HCT116 (cell line): ENCODE measurements around the gene PPP3R1. TPM values are rescaled to one million over a fixed set of nuclear protein-coding genes. Genes with fewer than 3 reads are reported as not detected.

Experiments
- ATAC-seq: fragments of 200-7000 bp; cut with Tn5 transposase; 2 replicates; pipeline ENCODE4 v1.9.1; 2020; ENCODE audit warnings: mild to moderate bottlenecking, moderate library complexity
- BruUV-seq: library from RNA; stranded (reverse); fragments of 400-500 nt; replicated peaks from 2 replicates; lab custom pipeline; 2021; lab: Mats Ljungman, UMichigan
- CTCF ChIA-PET: fragments of 300-600 bp; sonication (Branson Sonifier 250); formaldehyde crosslinking; loops from one replicate; lab custom pipeline; 2021; ENCODE audit warnings: antibody characterized with exemption; lab: Charles Lee
- POLR2A ChIA-PET: fragments of 300-600, 350-600 bp; sonication (Branson Sonifier 250); formaldehyde crosslinking; loops from one replicate; lab custom pipeline; 2021; ENCODE audit warnings: antibody characterized with exemption; lab: Charles Lee
- RAD21 ChIA-PET, 2 experiments: fragments of 300-600 bp; sonication (Branson Sonifier 250); formaldehyde crosslinking; loops; one replicate each; lab custom pipeline; 2023; ENCODE audit warnings: low total read pairs in 2 of 2; ENCODE audit not compliant: uncharacterized antibody in 2 of 2, unreplicated experiment in 2 of 2, low non-redundant PET in 1 of 2; lab: Charles Lee
- DNase-seq: peaks from one replicate; pipeline ENCODE4 v3.0.0-alpha.2; 2010; ENCODE audit warnings: low read depth, low spot score
- H2AFZ ChIP-seq: fragments of 200-600 bp; shearing (Covaris generic), sonication (generic); 2 replicates; pipeline ENCODE4 v1.6.1; 2017; ENCODE audit warnings: low read depth, mixed run types, mixed read lengths, antibody characterized with exemption, low read length; ENCODE audit not compliant: poor library complexity, severe bottlenecking
- H3K27ac ChIP-seq: 2 replicates; pipeline ENCODE4 v1.5.1; 2012; ENCODE audit warnings: low read depth, low read length
- H3K27me3 ChIP-seq: fragments of 200-600 bp; sonication (generic); 2 replicates; pipeline ENCODE4 v1.6.1; 2016; ENCODE audit warnings: mixed run types, low read length, mixed read lengths; ENCODE audit not compliant: insufficient read depth
- H3K36me3 ChIP-seq, 2 experiments: fragments of 200-500 bp in 1 of 2; fragments of 200-600 bp in 1 of 2; sonication (Bioruptor generic) in 1 of 2; sonication (generic) in 1 of 2; 2 replicates each; pipeline versions ENCODE4 v1.5.1 to v1.6.1; 2014 to 2016; ENCODE audit warnings: low read length in 2 of 2, inconsistent platforms in 1 of 2, mixed read lengths in 1 of 2, mixed run types in 1 of 2; ENCODE audit not compliant: insufficient read depth in 2 of 2, control insufficient read depth in 1 of 2
- H3K4me1 ChIP-seq, 2 experiments: fragments of 200-600 bp in 1 of 2; sonication (generic) in 1 of 2; 2 replicates each; pipeline versions ENCODE4 v1.5.1 to v1.6.1; 2012 to 2017; ENCODE audit warnings: low read length in 2 of 2, inconsistent platforms in 1 of 2, mild to moderate bottlenecking in 1 of 2, mixed read lengths in 1 of 2, mixed run types in 1 of 2, moderate library complexity in 1 of 2; ENCODE audit not compliant: insufficient read depth in 2 of 2, control insufficient read depth in 1 of 2
- H3K4me2 ChIP-seq: fragments of 200-600 bp; sonication (generic); 2 replicates; pipeline ENCODE4 v1.6.1; 2017; ENCODE audit warnings: mixed run types, low read length, mixed read lengths
- H3K4me3 ChIP-seq, 2 experiments: fragments of 200-600 bp in 1 of 2; sonication (generic) in 1 of 2; replicated peaks in 1 of 2; 2 replicates each; pipeline ENCODE4 v1.5.1; 2011 to 2016; ENCODE audit warnings: low read length in 2 of 2, control low read depth in 1 of 2, low read depth in 1 of 2, mild to moderate bottlenecking in 1 of 2, mixed read lengths in 1 of 2, mixed run types in 1 of 2
- H3K79me2 ChIP-seq: fragments of 200-600 bp; sonication (generic); 2 replicates; pipeline ENCODE4 v1.6.1; 2017; ENCODE audit warnings: mild to moderate bottlenecking, mixed run types, low read length, moderate library complexity, mixed read lengths; ENCODE audit not compliant: insufficient read depth
- H3K9ac ChIP-seq: fragments of 200-600 bp; sonication (generic); 2 replicates; pipeline ENCODE4 v1.6.1; 2016; ENCODE audit warnings: low read length, mixed read lengths
- H3K9me2 ChIP-seq: fragments of 200-600 bp; sonication (generic), shearing (Covaris generic); 2 replicates; pipeline ENCODE4 v1.6.1; 2017; ENCODE audit warnings: mixed run types, mild to moderate bottlenecking, moderate library complexity; ENCODE audit not compliant: insufficient read depth
- H3K9me3 ChIP-seq, 2 experiments: fragments of 200-500 bp in 1 of 2; fragments of 200-600 bp in 1 of 2; sonication (Bioruptor generic) in 1 of 2; sonication (generic) in 1 of 2; 2 replicates each; pipeline ENCODE4 v1.6.1; 2014 to 2017; ENCODE audit warnings: low read length in 2 of 2, mixed read lengths in 2 of 2, inconsistent platforms in 1 of 2, low read depth in 1 of 2, mild to moderate bottlenecking in 1 of 2, mixed run types in 1 of 2, moderate library complexity in 1 of 2; ENCODE audit not compliant: control insufficient read depth in 1 of 2, insufficient read depth in 1 of 2
- H4K20me1 ChIP-seq: fragments of 200-600 bp; sonication (generic), shearing (Covaris generic); 2 replicates; pipeline ENCODE4 v1.6.1; 2017; ENCODE audit warnings: mixed run types, mild to moderate bottlenecking, moderate library complexity; ENCODE audit not compliant: insufficient read depth
- ATF3 ChIP-seq: IDR thresholded peaks from 2 replicates; pipeline ENCODE4 v1.6.1; 2012
- EZH2 ChIP-seq: fragments of 200-600 bp; sonication (generic); IDR thresholded peaks from 2 replicates; pipeline ENCODE4 v1.6.1; 2017; ENCODE audit warnings: antibody characterized with exemption, mixed run types
- EZH2phosphoT487 ChIP-seq: fragments of 200-600 bp; IDR thresholded peaks from 2 replicates; pipeline ENCODE4 v1.6.1; 2018; ENCODE audit warnings: antibody characterized with exemption, borderline replicate concordance
- FOSL1 ChIP-seq: IDR thresholded peaks from 2 replicates; pipeline ENCODE4 v1.6.1; 2012; ENCODE audit warnings: low read depth
- JUND ChIP-seq: IDR thresholded peaks from 2 replicates; pipeline ENCODE4 v1.6.1; 2012
- MAX ChIP-seq: IDR thresholded peaks from 2 replicates; pipeline ENCODE4 v1.6.1; 2012
- POLR2A ChIP-seq: IDR thresholded peaks from 2 replicates; pipeline ENCODE4 v1.7.0; 2011; ENCODE audit warnings: borderline replicate concordance; ENCODE audit not compliant: insufficient read depth, insufficient read length; ENCODE audit errors: extremely low read depth
- POLR2AphosphoS5 ChIP-seq: IDR thresholded peaks from 2 replicates; pipeline ENCODE4 v1.6.1; 2011; ENCODE audit warnings: mild to moderate bottlenecking, low read depth, low read length, moderate library complexity
- REST ChIP-seq: IDR thresholded peaks from 2 replicates; pipeline ENCODE4 v1.6.1; 2012; ENCODE audit warnings: low read depth
- SP1 ChIP-seq: IDR thresholded peaks from 2 replicates; pipeline ENCODE4 v1.6.1; 2012; ENCODE audit warnings: low read depth
- SRF ChIP-seq: IDR thresholded peaks from 2 replicates; pipeline ENCODE4 v1.6.1; 2012; ENCODE audit warnings: low read depth
- ZBTB33 ChIP-seq: IDR thresholded peaks from 2 replicates; pipeline ENCODE4 v1.6.1; 2011; ENCODE audit warnings: mild to moderate bottlenecking, low read length, moderate library complexity; ENCODE audit not compliant: insufficient replicate concordance; ENCODE audit errors: extremely low read depth
- ZNF274 ChIP-seq: fragments of 200-500 bp; sonication (Bioruptor generic); IDR thresholded peaks from 2 replicates; pipeline ENCODE4 v1.6.1; 2014; ENCODE audit warnings: mild to moderate bottlenecking, low read depth, low read length, inconsistent platforms
- intact Hi-C: fragments of 100-400 bp; cut with micrococcal nuclease; formaldehyde crosslinking; loops from 2 replicates; pipeline ENCODE4 v1.10.0; 2022
- total RNA-seq: library from RNA; stranded (reverse); gene quantifications from one replicate; pipeline ENCODE4 v1.2.1, GENCODE V29; 2021; ENCODE audit not compliant: unreplicated experiment

PPP3R1 gene
- total RNA-seq, 1 experiment from 2014 or later: 69.9 TPM

- no peak overlapping the region for H3K4me2 ChIP-seq
- no peak for DNase-seq
- RAD21 ChIA-PET: no interaction called here
- CTCF ChIA-PET: no interaction called here
- no peak overlapping the region for H3K9ac ChIP-seq
- H3K79me2 ChIP-seq: peaks cover 7% of the 10 kb centered on the region
- no peaks in the 10 kb centered on the region for H3K36me3 ChIP-seq
- no peak overlapping the region for H3K27ac ChIP-seq
- no TSS peak for BruUV-seq
- H3K9me2 ChIP-seq: no peaks in the 10 kb centered on the region
- POLR2A ChIA-PET: no interaction called here
- no peaks in the 10 kb centered on the region for H4K20me1 ChIP-seq
- H3K4me3 ChIP-seq: no peak overlapping the region
- no peaks in the 10 kb centered on the region for H3K27me3 ChIP-seq
- no peak for TF ChIP-seq ZNF274
- no peak for TF ChIP-seq REST
- no peak for TF ChIP-seq POLR2AphosphoS5
- TF ChIP-seq POLR2A: no peak
- no peak for TF ChIP-seq EZH2
- TF ChIP-seq, all 23 proteins: peak for 0
- Histone ChIP-seq H3K4me1 (peaks cover 0 to 2% of the 10 kb centered on the region in 2 experiments; a peak in 2 of 4 replicates), H2AFZ (no peak overlapping the region), H3K9me3 (no peaks in the 10 kb centered on the region)
- no peak for ATAC-seq
- intact Hi-C loops: no loop called here
These were observed 101.3 kb downstream of the PPP3R1 start for GRCh38 chr2:68151037-68151436.

GRCh38 chr2:68141875-68142274 is 110.5 kb downstream of the PPP3R1 start:
- Histone ChIP-seq H3K9ac (no peak overlapping the region), H3K4me1 (no peaks in the 10 kb centered on the region), H4K20me1 (no peaks in the 10 kb centered on the region), H3K9me3 (no peaks in the 10 kb centered on the region), H3K4me2 (no peak overlapping the region), H3K27ac (no peak overlapping the region), H3K27me3 (no peaks in the 10 kb centered on the region), H3K9me2 (no peaks in the 10 kb centered on the region), H2AFZ (no peak overlapping the region), H3K4me3 (no peak overlapping the region), H3K36me3 (no peaks in the 10 kb centered on the region), H3K79me2 (no peaks in the 10 kb centered on the region)
- CTCF ChIA-PET: no interaction called here
- RAD21 ChIA-PET: no interaction called here
- POLR2A ChIA-PET: no interaction called here
- no TSS peak for BruUV-seq
- intact Hi-C loops: no loop called here
- no peak for ATAC-seq
- no peak for DNase-seq
- TF ChIP-seq SRF: no peak
- no peak for TF ChIP-seq FOSL1
- no peak for TF ChIP-seq MAX
- no peak for TF ChIP-seq ZBTB33
- no peak for TF ChIP-seq POLR2A
- no peak for TF ChIP-seq ATF3
- TF ChIP-seq SP1: no peak
- TF ChIP-seq JUND: no peak
- TF ChIP-seq EZH2phosphoT487: no peak
